Left lung (tissue), 10 donors: ENCODE measurements around the gene ELAVL1. TPM values are rescaled to one million over a fixed set of nuclear protein-coding genes. Genes with fewer than 3 reads are reported as not detected.

Experiments
- ATAC-seq: fragments of 200-7000 bp; cut with Tn5 transposase; one replicate; pipeline ENCODE4 v1.9.1; 2020; ENCODE audit warnings: moderate library complexity
- DNase-seq, 4 donors: peaks; one replicate each; pipeline ENCODE4 v3.0.0-alpha.2; 2013 to 2020
- H3K27ac ChIP-seq, 2 donors: fragments of 200-600 bp; sonication (generic) in 1 of 2; one replicate each; pipeline versions ENCODE4 v1.5.0 to v1.8.0; 2020 to 2021
- H3K27me3 ChIP-seq, 2 donors: fragments of 200-600 bp; sonication (generic) in 1 of 2; one replicate each; pipeline versions ENCODE4 v1.5.0 to v1.8.0; 2020 to 2021
- H3K36me3 ChIP-seq, 2 donors: fragments of 200-600 bp; sonication (generic) in 1 of 2; one replicate each; pipeline versions ENCODE4 v1.5.0 to v1.8.0; 2020 to 2021
- H3K4me1 ChIP-seq, 2 donors: fragments of 200-600 bp; one replicate each; pipeline ENCODE4 v1.8.0; 2021
- H3K4me3 ChIP-seq, 2 donors: fragments of 200-600 bp; sonication (generic) in 1 of 2; one replicate each; pipeline versions ENCODE4 v1.5.0 to v1.8.0; 2020 to 2021; ENCODE audit warnings: mild to moderate bottlenecking in 1 of 2
- H3K9me3 ChIP-seq, 2 donors: fragments of 200-600 bp; sonication (generic) in 1 of 2; one replicate each; pipeline versions ENCODE4 v1.5.0 to v1.8.0; 2020 to 2021
- intact Hi-C, 2 donors: fragments of 100-400 bp; cut with DNase I; formaldehyde crosslinking; loops; one replicate each; pipeline versions ENCODE4 v1.11.2 to v1.14.2; 2022
- polyA plus RNA-seq, 6 donors: library from polyadenylated mRNA; unstranded; fragments of 120-200 nt; gene quantifications; one replicate each; pipeline ENCODE4 v1.2.1, GENCODE V29; 2013; ENCODE audit not compliant: insufficient read length in 6 of 6
- total RNA-seq, 2 donors: library from RNA; stranded (reverse); fragmentation: NEBNext Ultra II Directional; extraction: Animal tissue kit (Norgen Biotek cat#: 25700); gene quantifications; one replicate each; pipeline ENCODE4 v1.2.1, GENCODE V29; 2021
- TF ChIP-seq, protein P1 (sequence below), 2 donors: fragments of 200-600 bp; sonication (generic) in 1 of 2; IDR thresholded peaks; one replicate each; pipeline versions ENCODE4 v1.5.0 to v1.8.0; 2021; ENCODE audit warnings: antibody characterized with exemption in 2 of 2
- donor health status: DM: no; HTN: yes; CAD: no.
- donor health status: DM: no; HTN: no; CAD: no.

Gene ELAVL1
- total and polyA plus RNA-seq, 8 donors: 64.3 to 76.0 (median 71.2) TPM

DNA sequence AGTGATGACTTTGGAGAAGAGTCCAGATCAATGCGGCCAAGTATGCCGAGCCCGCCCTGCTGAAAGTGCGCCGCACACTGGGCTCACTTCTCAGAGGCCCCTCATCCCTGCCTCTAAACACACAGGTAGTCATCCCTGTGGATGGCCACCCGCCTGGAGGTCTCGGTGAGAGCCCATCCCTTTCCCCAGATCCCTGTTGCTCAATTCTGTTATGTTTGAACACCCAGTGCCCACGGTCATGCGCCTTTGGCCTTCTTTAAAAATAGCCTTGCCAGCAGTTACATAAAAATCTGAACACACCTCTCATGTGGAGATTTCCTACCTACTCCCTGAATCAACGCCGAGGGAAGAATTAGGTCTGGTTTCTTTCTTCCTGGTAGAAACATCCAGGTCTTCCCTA, 11.9 kb downstream of the ELAVL1 start:
- peak; percentile 62 for ATAC-seq

DNA sequence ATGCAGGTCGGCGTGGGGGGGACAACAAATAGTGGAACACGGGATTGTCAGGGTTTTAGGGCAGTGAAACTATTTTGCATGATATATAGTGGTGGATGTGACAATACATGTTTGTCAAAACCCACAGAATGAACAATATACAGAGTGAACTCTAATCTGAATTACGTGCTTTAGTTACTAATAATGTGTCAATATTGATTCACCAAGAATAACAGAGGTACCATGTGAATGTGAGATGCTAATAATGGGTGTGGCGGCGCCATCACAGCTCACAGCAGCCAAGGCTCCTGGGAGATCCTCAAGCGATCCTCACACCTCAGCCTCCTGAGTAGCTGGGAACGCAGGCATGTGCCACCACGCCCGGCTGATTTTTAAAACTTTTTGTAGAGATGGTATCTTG, 12.9 kb downstream of the ELAVL1 start:
- TF ChIP-seq, protein P1, sequence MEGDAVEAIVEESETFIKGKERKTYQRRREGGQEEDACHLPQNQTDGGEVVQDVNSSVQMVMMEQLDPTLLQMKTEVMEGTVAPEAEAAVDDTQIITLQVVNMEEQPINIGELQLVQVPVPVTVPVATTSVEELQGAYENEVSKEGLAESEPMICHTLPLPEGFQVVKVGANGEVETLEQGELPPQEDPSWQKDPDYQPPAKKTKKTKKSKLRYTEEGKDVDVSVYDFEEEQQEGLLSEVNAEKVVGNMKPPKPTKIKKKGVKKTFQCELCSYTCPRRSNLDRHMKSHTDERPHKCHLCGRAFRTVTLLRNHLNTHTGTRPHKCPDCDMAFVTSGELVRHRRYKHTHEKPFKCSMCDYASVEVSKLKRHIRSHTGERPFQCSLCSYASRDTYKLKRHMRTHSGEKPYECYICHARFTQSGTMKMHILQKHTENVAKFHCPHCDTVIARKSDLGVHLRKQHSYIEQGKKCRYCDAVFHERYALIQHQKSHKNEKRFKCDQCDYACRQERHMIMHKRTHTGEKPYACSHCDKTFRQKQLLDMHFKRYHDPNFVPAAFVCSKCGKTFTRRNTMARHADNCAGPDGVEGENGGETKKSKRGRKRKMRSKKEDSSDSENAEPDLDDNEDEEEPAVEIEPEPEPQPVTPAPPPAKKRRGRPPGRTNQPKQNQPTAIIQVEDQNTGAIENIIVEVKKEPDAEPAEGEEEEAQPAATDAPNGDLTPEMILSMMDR (IDR thresholded peaks at IDR 0.05): no peak
- intact Hi-C loops: no loop called here
- peaks cover 0 to 45% of the 10 kb centered on the region in 2 donors for H3K36me3 ChIP-seq
- ATAC-seq (no peak), DNase-seq (peak in 1 of 4 donors; percentile 33)
- H3K4me1 ChIP-seq: peaks cover 8 to 11% of the 10 kb centered on the region in 2 donors
- H3K27ac ChIP-seq: no peak overlapping the region
- no peaks in the 10 kb centered on the region for H3K9me3 ChIP-seq
- no peaks in the 10 kb centered on the region for H3K27me3 ChIP-seq
- H3K4me3 ChIP-seq: no peak overlapping the region

More for the DNA sequence above, 11.9 kb downstream of the ELAVL1 start:
- Histone ChIP-seq H3K9me3 (no peaks in the 10 kb centered on the region), H3K36me3 (peaks cover 0 to 35% of the 10 kb centered on the region in 2 donors), H3K27me3 (no peaks in the 10 kb centered on the region), H3K4me3 (no peak overlapping the region), H3K4me1 (peaks cover 2 to 5% of the 10 kb centered on the region in 2 donors), H3K27ac (peak overlapping the region in 1 of 2 donors; percentile 4)
- TF ChIP-seq, protein P1 (IDR thresholded peaks at IDR 0.05): no peak
- DNase-seq: peak in 1 of 4 donors; percentile 34
- intact Hi-C loops: no loop called here

DNA sequence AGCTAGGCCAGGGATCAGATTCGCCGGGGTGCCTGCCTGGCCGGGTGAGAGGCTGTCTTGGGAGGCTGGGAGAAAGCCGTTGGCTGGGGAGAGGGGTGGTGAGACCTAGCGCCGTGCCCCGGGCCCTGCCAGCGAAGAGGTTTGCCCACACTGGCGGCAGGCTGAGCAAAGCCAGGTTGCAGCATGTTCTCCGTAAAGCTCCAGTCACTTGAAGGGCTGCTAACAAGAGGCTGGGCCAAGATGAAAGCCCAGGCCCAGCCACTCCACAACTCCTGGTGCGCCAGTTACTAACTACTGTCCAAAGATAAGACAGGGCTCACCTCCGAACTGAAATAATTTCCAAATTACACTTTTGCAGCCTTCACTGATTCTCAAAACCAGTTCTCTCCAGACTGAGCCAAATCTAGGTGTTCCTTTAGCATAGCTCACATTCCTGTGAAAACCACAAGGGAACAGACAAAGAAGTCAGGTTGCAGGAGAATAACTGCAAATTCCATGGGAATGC, 16.3 kb downstream of the ELAVL1 start:
- H3K36me3 ChIP-seq: peaks cover 0 to 73% of the 10 kb centered on the region in 2 donors
- intact Hi-C loops: no loop called here
- DNase-seq (peak in 3 of 4 donors; percentile 35 to 71 (median 43)), ATAC-seq (peak; percentile 80)
- TF ChIP-seq, protein P1 (IDR thresholded peaks at IDR 0.05): no peak
- H3K27me3 ChIP-seq: no peaks in the 10 kb centered on the region
- peaks cover 16 to 21% of the 10 kb centered on the region in 2 donors for H3K4me1 ChIP-seq
- no peaks in the 10 kb centered on the region for H3K9me3 ChIP-seq
- H3K27ac ChIP-seq: peak overlapping the region; percentile 69 to 83
- H3K4me3 ChIP-seq: no peak overlapping the region

DNA sequence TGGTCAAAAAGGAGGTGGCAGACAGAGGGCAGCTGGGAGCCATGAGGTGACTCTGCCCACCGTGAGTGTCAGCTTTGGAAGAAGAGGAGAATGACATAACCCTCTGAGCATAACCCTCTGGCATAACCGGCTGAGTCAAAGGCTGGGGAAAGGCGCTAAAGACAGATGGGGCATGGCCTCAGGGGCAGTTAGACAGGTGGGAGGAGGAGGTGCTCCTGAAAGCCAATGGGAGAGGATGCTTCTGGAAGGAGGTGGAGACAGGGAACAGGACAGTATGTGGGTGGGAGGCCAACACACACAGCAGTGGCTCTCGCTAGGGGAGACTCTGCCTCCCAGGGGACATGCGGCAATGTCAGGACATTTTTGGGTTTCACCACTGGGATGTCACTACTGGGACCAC, 17.1 kb downstream of the ELAVL1 start:
- DNase-seq (no peak), ATAC-seq (peak; percentile 37)
- intact Hi-C loops: no loop called here
- Histone ChIP-seq H3K4me1 (peaks cover 16 to 21% of the 10 kb centered on the region in 2 donors), H3K27ac (peak overlapping the region; percentile 69 to 83), H3K4me3 (no peak overlapping the region), H3K36me3 (peaks cover 0 to 81% of the 10 kb centered on the region in 2 donors), H3K9me3 (no peaks in the 10 kb centered on the region), H3K27me3 (no peaks in the 10 kb centered on the region)
- TF ChIP-seq, protein P1 (IDR thresholded peaks at IDR 0.05): no peak

DNA sequence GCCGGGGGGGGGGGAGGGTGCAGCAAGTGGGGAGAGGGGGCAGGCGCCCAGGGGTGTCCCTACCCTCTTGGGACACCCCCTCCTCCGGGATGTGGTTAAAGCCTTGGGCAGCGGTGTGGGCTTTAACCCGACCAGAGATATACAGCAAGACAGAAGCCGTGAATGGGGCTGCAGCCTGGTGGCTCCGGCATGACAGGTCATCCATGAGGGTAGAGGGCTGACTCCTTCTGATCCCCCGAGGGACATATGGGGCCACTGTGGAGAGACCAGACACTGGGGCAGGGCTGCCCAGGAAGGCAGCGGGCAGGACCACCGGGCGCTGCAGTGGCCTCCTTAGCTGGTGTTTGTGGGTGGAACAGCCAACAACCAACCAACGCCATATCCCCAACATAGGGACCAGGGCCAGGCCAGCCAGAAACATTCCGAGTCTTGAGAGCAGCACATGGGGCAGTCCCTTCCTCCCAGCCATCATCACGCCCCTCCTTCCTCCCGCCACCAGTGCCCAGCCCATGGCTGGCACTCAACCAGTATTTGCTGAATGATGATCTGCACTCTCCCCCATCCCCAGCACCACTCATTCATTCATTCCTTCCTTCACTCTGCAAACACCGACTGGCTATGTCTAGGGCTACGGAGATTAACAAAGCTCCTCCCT, 18.2 kb downstream of the ELAVL1 start:
- intact Hi-C loops: no loop called here
- H3K4me3 ChIP-seq: no peak overlapping the region
- ATAC-seq (peak; percentile 4), DNase-seq (peak in 1 of 4 donors; percentile 34)
- H3K27me3 ChIP-seq: no peaks in the 10 kb centered on the region
- peaks cover 16 to 21% of the 10 kb centered on the region in 2 donors for H3K4me1 ChIP-seq
- TF ChIP-seq, protein P1 (IDR thresholded peaks at IDR 0.05): no peak
- H3K27ac ChIP-seq: no peak overlapping the region
- no peaks in the 10 kb centered on the region for H3K9me3 ChIP-seq
- peaks cover 0 to 91% of the 10 kb centered on the region in 2 donors for H3K36me3 ChIP-seq
